WERI-Rb-1 (cell line): Measurements from ENCODE around the gene MYO16.

Experiments
- DNase-seq: peaks from one replicate; pipeline ENCODE4 v3.0.0-alpha.2; 2020
- H3K27ac ChIP-seq: fragments of 250-450 bp; sonication (Bioruptor Pico); 2 replicates; pipeline ENCODE4 v1.5.1; 2020; ENCODE audit warnings: mild to moderate bottlenecking, moderate library complexity
- H3K27me3 ChIP-seq: fragments of 250-450 bp; sonication (Bioruptor Pico); 2 replicates; pipeline ENCODE4 v1.5.1; 2021; ENCODE audit warnings: mild to moderate bottlenecking, low read depth, moderate library complexity; ENCODE audit not compliant: insufficient read depth, severe bottlenecking
- H3K36me3 ChIP-seq: fragments of 250-450 bp; sonication (Bioruptor Pico); 2 replicates; pipeline ENCODE4 v1.5.1; 2020; ENCODE audit warnings: mild to moderate bottlenecking, moderate library complexity
- H3K4me3 ChIP-seq: 2 replicates; pipeline ENCODE4 v1.5.1; 2011; ENCODE audit warnings: low read depth, mild to moderate bottlenecking, control low read depth, low read length
- H3K9me3 ChIP-seq: fragments of 250-450 bp; sonication (Bioruptor Pico); 2 replicates; pipeline ENCODE4 v1.5.1; 2021; ENCODE audit warnings: mild to moderate bottlenecking, moderate library complexity; ENCODE audit not compliant: severe bottlenecking
- TF ChIP-seq, protein P1 (sequence below): IDR thresholded peaks from 2 replicates; pipeline ENCODE4 v1.5.1; 2011; ENCODE audit warnings: low read depth, mild to moderate bottlenecking, control low read depth, inconsistent platforms, low read length

The MYO16 gene

DNA sequence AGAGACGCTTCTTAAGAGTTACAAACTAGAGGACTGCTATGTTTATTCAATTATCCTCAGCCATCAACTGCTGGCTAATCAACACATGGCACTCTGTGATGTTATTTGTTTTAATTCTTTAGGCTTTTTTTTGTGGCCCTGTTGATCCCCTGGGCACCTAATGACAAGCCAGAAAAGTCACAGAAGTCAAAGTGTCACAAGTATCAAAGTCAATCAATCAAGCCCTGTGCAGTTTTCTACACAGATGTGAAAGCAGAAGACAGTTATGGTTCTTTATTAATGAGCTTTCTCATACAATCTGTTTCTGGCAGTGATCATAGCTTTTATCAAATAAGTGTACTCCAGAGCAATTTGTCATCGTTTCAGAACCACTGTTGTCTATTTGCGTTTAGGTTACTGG is 34.3 kb downstream of the MYO16 start:
- TF ChIP-seq, protein P1, sequence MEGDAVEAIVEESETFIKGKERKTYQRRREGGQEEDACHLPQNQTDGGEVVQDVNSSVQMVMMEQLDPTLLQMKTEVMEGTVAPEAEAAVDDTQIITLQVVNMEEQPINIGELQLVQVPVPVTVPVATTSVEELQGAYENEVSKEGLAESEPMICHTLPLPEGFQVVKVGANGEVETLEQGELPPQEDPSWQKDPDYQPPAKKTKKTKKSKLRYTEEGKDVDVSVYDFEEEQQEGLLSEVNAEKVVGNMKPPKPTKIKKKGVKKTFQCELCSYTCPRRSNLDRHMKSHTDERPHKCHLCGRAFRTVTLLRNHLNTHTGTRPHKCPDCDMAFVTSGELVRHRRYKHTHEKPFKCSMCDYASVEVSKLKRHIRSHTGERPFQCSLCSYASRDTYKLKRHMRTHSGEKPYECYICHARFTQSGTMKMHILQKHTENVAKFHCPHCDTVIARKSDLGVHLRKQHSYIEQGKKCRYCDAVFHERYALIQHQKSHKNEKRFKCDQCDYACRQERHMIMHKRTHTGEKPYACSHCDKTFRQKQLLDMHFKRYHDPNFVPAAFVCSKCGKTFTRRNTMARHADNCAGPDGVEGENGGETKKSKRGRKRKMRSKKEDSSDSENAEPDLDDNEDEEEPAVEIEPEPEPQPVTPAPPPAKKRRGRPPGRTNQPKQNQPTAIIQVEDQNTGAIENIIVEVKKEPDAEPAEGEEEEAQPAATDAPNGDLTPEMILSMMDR = no peak

DNA sequence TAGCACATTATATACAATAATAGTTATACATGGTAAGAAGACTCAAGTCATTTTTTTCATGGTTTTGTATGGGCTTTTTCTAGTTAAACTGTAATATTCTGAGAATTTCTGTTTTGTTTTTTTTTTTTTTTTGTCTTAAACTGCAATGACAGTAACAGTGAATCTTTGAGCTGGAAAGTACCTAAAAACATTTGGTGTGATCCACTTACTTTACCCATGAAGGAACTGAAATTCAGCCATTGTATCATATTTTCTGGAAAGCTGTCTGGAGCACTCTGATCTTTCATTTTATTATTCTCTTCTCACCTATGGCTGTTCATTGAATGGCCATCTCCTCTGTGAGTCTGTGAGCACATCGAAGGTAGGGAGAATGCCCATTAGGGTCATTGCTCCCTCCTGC is 37.8 kb downstream of the MYO16 start:
- TF ChIP-seq, protein P1 = no peak
- Histone ChIP-seq H3K27ac (no peak overlapping the region), H3K27me3 (peaks cover 22% of the 10 kb centered on the region), H3K9me3 (peaks cover 21% of the 10 kb centered on the region), H3K4me3 (no peak overlapping the region), H3K36me3 (no peaks in the 10 kb centered on the region)
- DNase-seq = no peak

More for the DNA sequence above, 34.3 kb downstream of the MYO16 start:
- H3K4me3 ChIP-seq = no peak overlapping the region
- H3K9me3 ChIP-seq = peaks cover 7% of the 10 kb centered on the region
- no peaks in the 10 kb centered on the region for H3K36me3 ChIP-seq
- no peak for DNase-seq
- no peak overlapping the region for H3K27ac ChIP-seq
- peaks cover 28% of the 10 kb centered on the region for H3K27me3 ChIP-seq

DNA sequence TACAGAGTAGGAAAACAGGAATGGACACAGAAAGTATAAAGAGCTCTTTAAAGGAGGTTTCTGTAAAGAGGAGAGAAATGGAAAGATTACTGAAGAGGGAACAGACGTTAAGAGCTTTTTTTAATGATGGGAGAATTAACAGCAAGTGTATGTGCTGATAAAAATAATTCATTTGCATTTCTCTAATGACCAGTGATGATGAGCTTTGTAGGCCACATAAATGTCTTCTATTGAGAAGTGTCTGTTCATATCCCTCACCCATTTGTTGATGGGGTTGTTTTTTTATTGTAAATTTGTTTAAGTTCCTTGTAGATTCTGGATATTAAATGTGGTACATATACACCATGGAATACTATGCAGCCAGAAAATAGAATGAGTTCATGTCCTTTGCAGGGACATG is 40.0 kb downstream of the MYO16 start:
- TF ChIP-seq, protein P1 = no peak
- H3K4me3 ChIP-seq = no peak overlapping the region
- H3K36me3 ChIP-seq = no peaks in the 10 kb centered on the region
- DNase-seq = no peak
- H3K27ac ChIP-seq = no peak overlapping the region
- peaks cover 21% of the 10 kb centered on the region for H3K9me3 ChIP-seq
- H3K27me3 ChIP-seq = peaks cover 12% of the 10 kb centered on the region

DNA sequence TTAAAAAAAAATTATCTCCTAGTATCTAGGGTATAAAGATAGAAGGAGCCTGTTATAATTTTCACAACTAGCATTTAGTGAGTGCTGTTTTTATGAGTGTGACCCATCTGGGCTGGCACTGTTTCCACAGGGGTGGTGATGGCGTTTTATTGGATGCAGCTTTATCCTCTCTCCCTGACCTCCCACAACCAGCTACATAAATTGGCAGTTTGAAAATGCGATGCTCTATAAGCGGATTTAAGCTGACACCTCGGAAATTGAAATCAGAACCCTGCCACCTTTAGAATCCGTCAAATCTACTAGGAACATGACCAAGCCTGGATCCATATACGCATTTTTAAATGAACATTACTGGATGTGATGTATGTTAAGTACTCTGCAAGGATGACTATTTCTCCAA is 44.9 kb downstream of the MYO16 start:
- no peak overlapping the region for H3K27ac ChIP-seq
- no peak overlapping the region for H3K4me3 ChIP-seq
- DNase-seq = no peak
- TF ChIP-seq, protein P1 = no peak
- H3K9me3 ChIP-seq = peaks cover 8% of the 10 kb centered on the region
- no peaks in the 10 kb centered on the region for H3K36me3 ChIP-seq
- peaks cover 4% of the 10 kb centered on the region for H3K27me3 ChIP-seq

DNA sequence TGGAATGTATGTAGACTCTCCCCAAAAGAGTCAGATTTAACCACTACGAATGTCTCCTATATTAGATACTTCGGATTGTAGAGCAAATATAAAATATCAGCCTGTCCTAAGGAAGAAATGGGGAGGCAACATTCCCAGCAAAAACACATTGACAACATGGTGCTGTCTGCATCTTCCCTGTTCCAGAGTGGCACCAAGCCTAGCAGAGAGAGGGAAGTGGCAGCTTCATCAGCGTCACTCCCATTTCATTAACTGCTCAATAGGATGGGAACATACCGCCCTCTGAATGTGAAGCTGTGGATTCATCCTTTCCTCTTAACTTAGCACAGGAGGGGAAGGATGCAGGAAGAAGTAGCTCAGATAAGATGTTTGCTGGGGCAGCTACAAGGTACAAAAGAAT is 45.4 kb downstream of the MYO16 start:
- TF ChIP-seq, protein P1 = no peak
- DNase-seq = no peak

DNA sequence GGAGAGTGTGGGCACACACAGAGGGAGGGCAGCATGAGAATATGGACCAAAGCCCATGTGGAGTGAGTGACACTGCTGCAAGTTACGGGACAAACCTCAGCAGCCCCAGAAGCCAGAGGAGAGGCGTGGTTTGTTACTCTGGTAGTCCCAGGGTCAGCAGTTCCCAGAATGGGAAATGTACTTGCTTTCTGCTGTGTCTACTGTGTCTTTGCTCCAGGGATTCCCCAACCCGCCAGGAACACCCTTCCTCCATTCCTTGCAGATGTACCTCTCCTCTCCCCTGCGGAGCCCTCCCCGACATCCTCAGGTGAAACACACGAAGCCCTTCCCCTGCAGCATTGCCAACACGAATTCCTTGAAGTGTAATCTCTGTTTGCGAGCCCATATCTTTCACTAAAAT is 47.2 kb downstream of the MYO16 start:
- Histone ChIP-seq H3K27ac (no peak overlapping the region), H3K36me3 (no peaks in the 10 kb centered on the region), H3K4me3 (no peak overlapping the region), H3K9me3 (no peaks in the 10 kb centered on the region), H3K27me3 (peaks cover 15% of the 10 kb centered on the region)
- TF ChIP-seq, protein P1 = no peak
- DNase-seq = no peak

More for the DNA sequence above, 45.4 kb downstream of the MYO16 start:
- H3K27me3 ChIP-seq = peaks cover 5% of the 10 kb centered on the region
- no peaks in the 10 kb centered on the region for H3K36me3 ChIP-seq
- H3K4me3 ChIP-seq = no peak overlapping the region
- H3K9me3 ChIP-seq = peaks cover 4% of the 10 kb centered on the region
- H3K27ac ChIP-seq = no peak overlapping the region
